Measurements from ENCODE around the gene PHACTR4.
"Not testable (repeated sequence)": the region's sequence is repeated elsewhere in the genome, so short reads cannot be mapped to it uniquely, and the experiment has no call there.

PHACTR4 gene

GRCh38 chr1:28530456-28530855 is 160.9 kb downstream of the PHACTR4 start:
- DNase-seq: no peak

- no peak for DNase-seq
Measured at GRCh38 chr1:28534671-28535070, 165.1 kb downstream of the PHACTR4 start.

- DNase-seq: no peak
Measured at GRCh38 chr1:28535180-28535579, 165.6 kb downstream of the PHACTR4 start.

- DNase-seq: no peak
Measured at GRCh38 chr1:28537457-28538199, 168.1 kb downstream of the PHACTR4 start.

GRCh38 chr1:28538286-28538685 is 168.7 kb downstream of the PHACTR4 start:
- DNase-seq: no peak

- DNase-seq: no peak
Measured at GRCh38 chr1:28540651-28541050, 171.1 kb downstream of the PHACTR4 start.

- not testable (repeated sequence) for DNase-seq
Measured at GRCh38 chr1:28541414-28542015, 172.0 kb downstream of the PHACTR4 start.

GRCh38 chr1:28545246-28545628 is 175.7 kb downstream of the PHACTR4 start:
- DNase-seq: no peak

GRCh38 chr1:28548318-28548717 is 178.8 kb downstream of the PHACTR4 start:
- DNase-seq: no peak

All from activated naive CD4-positive, alpha-beta T cell treated with anti-CD3 and anti-CD28 coated beads, Interleukin-2, amount 50 U/mL, for 16 hours (primary cell).